Coronary artery (tissue), 2 donors: ENCODE results near the gene BHLHA9.

Source experiments
- DNase-seq: peaks from one replicate; pipeline ENCODE4 v3.0.0-alpha.2; 2017; ENCODE audit warnings: low spot score
- H3K27ac ChIP-seq, 2 donors: fragments of 200-600 bp; sonication (generic); one replicate each; pipeline ENCODE4 v1.5.1; 2016 to 2019
- H3K4me3 ChIP-seq: fragments of 200-600 bp; sonication (generic); 2 replicates; pipeline ENCODE4 v1.5.1; 2016; ENCODE audit warnings: mild to moderate bottlenecking, moderate library complexity
- TF ChIP-seq, protein P1 (sequence below): fragments of 200-600 bp; sonication (generic); IDR thresholded peaks from one replicate; pipeline ENCODE4 v1.5.1; 2019; ENCODE audit warnings: antibody characterized with exemption

BHLHA9 gene

DNA sequence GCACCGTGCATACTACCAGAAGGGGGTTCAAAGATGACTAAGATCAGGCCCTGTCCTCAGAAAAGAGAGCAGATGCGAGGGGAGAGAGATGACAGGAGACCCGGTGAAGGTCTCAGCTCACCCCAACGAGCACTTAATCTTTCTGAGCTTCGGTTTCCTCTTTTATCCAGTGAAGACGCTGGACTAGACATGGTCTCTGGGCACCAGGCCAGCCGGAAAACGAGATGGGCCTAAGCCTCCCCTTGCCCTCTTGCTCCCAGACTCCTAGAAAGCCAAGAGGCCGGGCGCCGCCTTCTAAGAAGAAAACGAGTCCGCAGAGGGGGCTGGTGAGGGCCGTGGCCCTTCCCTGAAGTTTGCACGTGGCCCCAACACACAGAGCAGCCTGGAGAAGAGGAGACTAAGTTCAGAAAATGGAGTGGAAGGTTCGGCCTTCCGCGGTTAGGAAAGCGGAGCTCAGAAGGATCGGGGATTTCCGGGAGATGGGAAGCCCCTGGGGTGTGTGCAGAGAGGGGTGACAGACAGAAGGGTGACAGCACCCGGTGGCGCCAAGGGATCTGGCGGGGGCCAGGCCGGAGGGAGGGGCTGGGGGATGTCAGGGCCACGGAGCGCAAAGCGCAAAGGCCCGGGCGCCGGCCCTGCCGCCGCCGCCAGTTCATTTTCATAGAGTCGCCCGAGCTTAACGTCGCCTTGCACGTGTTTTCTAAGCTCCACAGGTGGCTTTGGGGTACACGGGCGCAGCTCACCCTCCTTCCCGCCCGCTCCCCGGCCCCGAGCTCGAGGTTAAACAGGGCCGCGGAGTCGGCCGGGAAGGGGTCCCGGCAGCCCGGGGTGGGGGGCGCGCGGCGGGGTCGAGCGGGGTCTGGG is 42.1 kb upstream of the BHLHA9 start:
- Histone ChIP-seq H3K4me3 (peak overlapping the region; percentile 88), H3K27ac (peak overlapping the region in 1 of 2 donors; percentile 74)
- TF ChIP-seq, protein P1, sequence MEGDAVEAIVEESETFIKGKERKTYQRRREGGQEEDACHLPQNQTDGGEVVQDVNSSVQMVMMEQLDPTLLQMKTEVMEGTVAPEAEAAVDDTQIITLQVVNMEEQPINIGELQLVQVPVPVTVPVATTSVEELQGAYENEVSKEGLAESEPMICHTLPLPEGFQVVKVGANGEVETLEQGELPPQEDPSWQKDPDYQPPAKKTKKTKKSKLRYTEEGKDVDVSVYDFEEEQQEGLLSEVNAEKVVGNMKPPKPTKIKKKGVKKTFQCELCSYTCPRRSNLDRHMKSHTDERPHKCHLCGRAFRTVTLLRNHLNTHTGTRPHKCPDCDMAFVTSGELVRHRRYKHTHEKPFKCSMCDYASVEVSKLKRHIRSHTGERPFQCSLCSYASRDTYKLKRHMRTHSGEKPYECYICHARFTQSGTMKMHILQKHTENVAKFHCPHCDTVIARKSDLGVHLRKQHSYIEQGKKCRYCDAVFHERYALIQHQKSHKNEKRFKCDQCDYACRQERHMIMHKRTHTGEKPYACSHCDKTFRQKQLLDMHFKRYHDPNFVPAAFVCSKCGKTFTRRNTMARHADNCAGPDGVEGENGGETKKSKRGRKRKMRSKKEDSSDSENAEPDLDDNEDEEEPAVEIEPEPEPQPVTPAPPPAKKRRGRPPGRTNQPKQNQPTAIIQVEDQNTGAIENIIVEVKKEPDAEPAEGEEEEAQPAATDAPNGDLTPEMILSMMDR: no peak
- no peak for DNase-seq

DNA sequence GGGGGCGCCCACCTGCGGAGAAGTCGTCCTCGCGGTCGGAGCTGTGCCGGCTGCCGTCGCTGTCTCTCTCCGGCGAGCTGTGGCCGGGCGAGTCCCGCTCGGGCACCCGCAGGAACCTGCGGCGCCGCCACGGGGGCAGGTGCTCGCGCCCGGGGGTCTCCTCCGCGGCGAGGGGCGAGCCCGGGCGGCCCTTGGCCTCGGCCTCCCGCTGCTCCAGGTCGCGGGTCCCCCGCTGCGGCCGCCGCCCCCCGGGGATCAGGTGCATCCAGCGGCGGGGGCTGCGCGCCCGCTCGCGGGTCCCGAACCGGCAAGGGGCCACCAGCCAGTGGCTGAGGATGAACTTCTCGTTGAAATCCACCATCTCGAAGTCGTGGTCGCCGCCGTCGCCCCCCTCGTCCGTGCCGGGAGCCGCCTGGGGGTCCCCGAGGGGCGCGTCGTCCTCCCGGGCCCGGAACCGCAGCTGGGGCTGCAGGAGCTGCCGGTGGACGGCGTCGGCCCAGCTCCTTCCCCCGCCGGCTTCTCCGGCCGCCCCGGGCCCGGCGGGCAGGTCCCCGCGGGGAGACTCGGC is 41.4 kb upstream of the BHLHA9 start:
- DNase-seq: no peak

DNA sequence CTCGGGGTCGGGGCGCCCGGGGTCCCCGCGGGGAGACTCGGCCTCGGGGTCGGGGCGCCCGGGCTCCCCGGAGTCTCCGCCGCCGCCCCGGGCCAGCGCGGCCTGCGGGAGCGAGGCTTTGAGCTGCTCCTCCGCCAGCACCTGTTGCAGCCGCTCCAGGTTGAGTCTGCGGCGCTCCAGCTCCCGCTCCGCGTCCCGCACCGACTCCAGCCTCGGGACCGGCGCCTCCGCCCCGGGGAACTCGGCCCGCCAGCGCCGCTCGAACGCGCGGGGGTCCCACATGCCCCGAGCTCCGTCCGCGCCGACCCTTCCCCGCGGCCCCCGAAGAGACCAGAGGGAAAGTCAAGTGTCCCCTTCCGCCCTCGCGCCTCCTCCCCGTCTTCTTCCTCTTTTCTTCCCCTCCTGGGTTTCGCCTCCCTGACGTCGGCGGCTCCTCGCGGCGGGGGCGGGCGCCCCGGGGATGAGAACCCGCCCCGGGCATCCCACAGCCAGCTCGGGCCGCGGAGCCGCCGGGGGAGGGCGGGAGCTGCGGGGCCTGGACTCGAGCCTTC is 40.8 kb upstream of the BHLHA9 start:
- DNase-seq: no peak
- Histone ChIP-seq H3K27ac (peak overlapping the region; percentile 13 to 74), H3K4me3 (peak overlapping the region; percentile 88)
- TF ChIP-seq, protein P1: no peak

More for the DNA sequence above, 41.4 kb upstream of the BHLHA9 start:
- TF ChIP-seq, protein P1: no peak
- Histone ChIP-seq H3K27ac (peak overlapping the region; percentile 13 to 74), H3K4me3 (peak overlapping the region; percentile 88)

DNA sequence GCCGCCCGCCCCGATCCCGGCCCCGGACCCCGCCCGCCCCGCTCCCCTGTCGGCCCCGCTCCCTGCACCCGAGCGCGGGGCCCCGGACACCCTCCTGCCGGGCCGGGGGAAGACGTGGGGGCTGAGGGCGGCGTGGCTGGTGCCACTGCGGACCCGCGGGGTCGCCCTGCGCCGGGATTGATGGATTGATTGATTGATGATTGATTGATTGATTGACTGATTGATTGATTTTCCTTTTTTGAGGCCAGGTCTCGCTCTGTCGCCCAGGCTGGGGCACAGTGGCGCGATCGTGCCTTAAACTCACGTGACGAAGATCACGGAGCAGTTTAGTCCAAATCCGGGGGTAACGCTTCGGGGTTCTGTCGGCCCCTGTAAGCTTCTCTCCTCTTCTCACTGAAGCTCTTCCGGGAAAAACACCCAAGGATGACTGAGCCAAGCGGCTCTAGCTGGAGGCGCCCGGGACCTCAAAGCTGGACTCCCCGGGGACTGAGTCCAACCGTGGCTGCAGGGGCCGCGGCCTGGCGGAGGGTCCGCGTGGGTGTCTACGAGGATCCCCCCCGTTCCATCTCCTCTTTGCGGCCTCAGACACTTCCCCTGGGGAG is 40.2 kb upstream of the BHLHA9 start:
- TF ChIP-seq, protein P1: no peak
- Histone ChIP-seq H3K27ac (peak overlapping the region; percentile 13 to 74), H3K4me3 (peak overlapping the region; percentile 88)
- DNase-seq: no peak

DNA sequence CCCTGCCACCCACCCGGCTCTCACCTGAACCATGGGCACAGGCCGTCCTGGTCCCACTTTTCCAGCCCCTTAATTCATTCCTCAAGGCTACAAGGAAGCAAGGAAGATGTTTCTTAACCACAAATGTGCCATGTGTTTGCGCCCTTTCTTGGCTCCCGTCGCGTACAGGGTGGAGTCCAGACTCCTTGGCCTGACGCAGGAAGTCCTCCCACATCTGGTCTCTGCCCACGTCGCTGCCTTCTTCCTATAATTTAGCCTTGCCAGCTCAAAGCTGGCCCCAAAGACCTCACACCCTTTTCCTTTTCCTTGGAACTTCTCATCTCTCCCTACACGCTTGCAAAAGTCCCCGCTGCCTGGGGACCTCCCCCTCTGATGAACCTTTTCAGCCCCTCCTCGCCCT is 38.8 kb upstream of the BHLHA9 start:
- DNase-seq: no peak
- H3K4me3 ChIP-seq: no peak overlapping the region
- no peak overlapping the region for H3K27ac ChIP-seq
- TF ChIP-seq, protein P1: no peak

DNA sequence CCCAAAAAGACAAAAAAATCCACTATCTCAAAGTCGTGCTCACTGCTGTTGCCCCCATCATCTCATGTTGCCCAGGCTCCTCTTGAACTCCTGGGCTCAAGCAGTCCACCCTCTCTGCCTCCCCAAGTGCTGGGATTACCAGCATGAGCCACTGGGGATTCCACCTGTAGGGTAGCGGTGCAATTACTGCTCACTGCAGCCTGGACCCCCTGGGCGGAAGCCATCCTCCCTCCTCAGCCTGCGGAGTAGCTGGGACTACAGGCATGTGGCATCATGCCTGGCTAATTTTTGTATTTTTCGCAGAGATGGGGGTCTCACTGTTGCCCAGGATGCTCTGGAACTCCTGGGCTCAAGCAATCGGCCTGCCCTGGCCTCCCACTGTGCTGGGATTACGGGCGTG is 37.9 kb upstream of the BHLHA9 start:
- DNase-seq: no peak
- TF ChIP-seq, protein P1: no peak
- no peak overlapping the region for H3K4me3 ChIP-seq
- H3K27ac ChIP-seq: no peak overlapping the region
